Measurements from ENCODE around the gene USH2A. TPM values are rescaled to one million over a fixed set of nuclear protein-coding genes. Genes with fewer than 3 reads are reported as not detected.

USH2A gene
- total RNA-seq, 4 donors from 2014 or later: 0.39 TPM; not detected in 3

DNA sequence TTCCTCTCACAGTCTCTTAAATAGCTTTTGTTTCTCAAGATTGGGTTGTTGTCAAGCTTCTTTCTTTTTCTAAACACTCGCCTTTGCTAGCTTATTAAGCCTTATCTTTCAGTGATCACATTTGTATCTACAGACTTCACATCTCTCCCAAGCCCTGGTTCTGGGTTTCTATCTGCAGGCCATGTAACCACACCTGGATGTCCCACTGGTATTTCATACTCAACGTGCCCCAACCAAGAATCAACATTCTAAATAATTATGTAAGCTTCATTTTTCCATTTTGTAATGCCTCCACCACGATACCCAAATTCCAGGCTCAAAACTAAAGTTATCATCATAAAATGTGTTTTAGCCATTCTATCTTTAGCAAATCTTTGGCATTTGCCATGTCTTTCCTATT lies 372.2 kb downstream of the USH2A start:
- Histone ChIP-seq H3K9me3 (no peaks in the 10 kb centered on the region), H3K36me3 (no peaks in the 10 kb centered on the region), H3K27ac (no peak overlapping the region), H3K27me3 (no peaks in the 10 kb centered on the region), H3K4me3 (no peak overlapping the region), H3K4me1 (no peaks in the 10 kb centered on the region)
- TF ChIP-seq POLR2A (IDR thresholded peaks at IDR 0.05) (no peak), POLR2AphosphoS5 (IDR thresholded peaks at IDR 0.05) (no peak), EP300 (IDR thresholded peaks at IDR 0.05) (no peak)
- TF ChIP-seq, protein P1, sequence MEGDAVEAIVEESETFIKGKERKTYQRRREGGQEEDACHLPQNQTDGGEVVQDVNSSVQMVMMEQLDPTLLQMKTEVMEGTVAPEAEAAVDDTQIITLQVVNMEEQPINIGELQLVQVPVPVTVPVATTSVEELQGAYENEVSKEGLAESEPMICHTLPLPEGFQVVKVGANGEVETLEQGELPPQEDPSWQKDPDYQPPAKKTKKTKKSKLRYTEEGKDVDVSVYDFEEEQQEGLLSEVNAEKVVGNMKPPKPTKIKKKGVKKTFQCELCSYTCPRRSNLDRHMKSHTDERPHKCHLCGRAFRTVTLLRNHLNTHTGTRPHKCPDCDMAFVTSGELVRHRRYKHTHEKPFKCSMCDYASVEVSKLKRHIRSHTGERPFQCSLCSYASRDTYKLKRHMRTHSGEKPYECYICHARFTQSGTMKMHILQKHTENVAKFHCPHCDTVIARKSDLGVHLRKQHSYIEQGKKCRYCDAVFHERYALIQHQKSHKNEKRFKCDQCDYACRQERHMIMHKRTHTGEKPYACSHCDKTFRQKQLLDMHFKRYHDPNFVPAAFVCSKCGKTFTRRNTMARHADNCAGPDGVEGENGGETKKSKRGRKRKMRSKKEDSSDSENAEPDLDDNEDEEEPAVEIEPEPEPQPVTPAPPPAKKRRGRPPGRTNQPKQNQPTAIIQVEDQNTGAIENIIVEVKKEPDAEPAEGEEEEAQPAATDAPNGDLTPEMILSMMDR (IDR thresholded peaks at IDR 0.05): no peak
- ATAC-seq: no peak
- 80 to 94% methylated on average over 3 of the region's 3 CpGs for WGBS, 2 donors (ENCODE audit: low coverage in 1 of 2)

DNA sequence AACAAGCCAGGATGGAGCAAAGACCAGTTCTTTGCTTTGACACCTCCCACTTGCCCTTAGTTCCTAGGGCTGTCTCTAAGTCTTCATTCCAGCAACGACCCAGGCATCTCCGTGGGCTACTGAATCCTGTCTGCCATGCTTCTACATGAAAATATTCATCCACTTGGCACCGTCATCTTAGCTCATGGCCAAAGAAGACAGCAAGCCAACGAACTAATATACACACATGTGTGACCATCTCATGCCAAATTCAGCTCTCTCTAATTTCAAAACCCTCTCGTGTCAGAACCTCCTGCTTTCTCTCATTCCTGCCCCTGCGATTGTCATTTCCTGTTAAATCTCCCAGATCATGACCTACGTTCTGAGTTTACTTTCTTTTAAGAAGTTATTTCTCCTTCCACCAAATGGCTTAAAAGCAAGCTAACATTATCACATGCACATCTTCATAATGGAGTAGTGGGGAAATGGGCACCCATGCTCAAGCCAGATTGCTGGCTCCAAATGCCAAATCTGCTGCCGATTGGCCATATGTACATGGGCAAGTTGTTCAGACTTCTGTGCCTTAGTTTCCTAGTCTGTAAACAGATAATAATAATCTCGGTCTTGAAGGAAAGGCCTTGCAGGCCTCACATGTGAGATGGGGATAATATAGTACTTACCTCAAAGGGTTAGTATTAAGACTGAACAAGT lies 373.4 kb downstream of the USH2A start:
- WGBS, 2 donors (ENCODE audit: low coverage in 1 of 2): 70 to 77% methylated on average over 9 of the region's 9 CpGs
- Histone ChIP-seq H3K27me3 (no peaks in the 10 kb centered on the region), H3K27ac (no peak overlapping the region), H3K4me1 (no peaks in the 10 kb centered on the region), H3K4me3 (no peak overlapping the region), H3K36me3 (no peaks in the 10 kb centered on the region), H3K9me3 (no peaks in the 10 kb centered on the region)
- ATAC-seq: no peak
- TF ChIP-seq POLR2A (IDR thresholded peaks at IDR 0.05) (no peak), POLR2AphosphoS5 (IDR thresholded peaks at IDR 0.05) (no peak), EP300 (IDR thresholded peaks at IDR 0.05) (no peak)
- TF ChIP-seq, protein P1 (IDR thresholded peaks at IDR 0.05): no peak

DNA sequence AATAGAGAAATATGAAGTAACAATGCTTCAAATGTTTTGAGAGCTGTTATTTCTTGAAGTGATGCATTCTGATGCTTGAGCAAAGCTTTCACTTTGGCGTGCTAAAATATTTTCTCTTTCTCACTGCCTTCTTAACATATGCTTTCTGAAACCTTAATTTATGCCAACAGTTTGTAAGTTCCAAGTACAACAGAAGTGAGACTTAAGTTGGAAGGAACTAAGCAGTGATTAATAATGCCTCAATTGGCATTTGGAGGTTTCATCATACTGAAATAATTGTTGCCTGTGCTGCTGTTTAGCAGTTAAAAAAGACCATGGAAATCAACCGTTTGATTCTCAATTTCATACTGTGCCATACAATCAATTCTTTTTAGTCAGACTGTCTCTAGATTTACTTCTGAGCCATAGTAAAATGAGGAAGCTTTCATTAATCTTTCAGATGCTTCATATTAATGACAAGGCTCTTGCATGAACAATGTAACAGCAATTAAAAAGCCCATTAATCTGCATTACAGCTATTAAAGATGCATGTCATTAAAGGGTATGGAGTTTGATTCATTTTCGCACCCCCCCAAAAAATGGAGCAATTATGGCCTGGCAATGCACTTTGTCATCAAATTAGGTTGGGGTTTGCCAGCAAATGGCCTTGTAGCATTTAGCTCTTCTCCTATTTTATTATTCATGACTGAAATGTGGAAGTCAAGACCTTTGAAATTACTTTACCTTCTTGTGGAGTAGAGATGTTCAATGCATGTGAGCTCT lies 375.3 kb downstream of the USH2A start:
- Histone ChIP-seq H3K4me3 (no peak overlapping the region), H3K9me3 (no peaks in the 10 kb centered on the region), H3K4me1 (no peaks in the 10 kb centered on the region), H3K27me3 (no peaks in the 10 kb centered on the region), H3K27ac (no peak overlapping the region), H3K36me3 (no peaks in the 10 kb centered on the region)
- TF ChIP-seq POLR2A (IDR thresholded peaks at IDR 0.05) (no peak), POLR2AphosphoS5 (IDR thresholded peaks at IDR 0.05) (no peak)
- TF ChIP-seq, protein P1 (IDR thresholded peaks at IDR 0.05): no peak
- 57 to 64% methylated on average over 3 of the region's 3 CpGs for WGBS, 2 donors (ENCODE audit: low coverage in 1 of 2)
- ATAC-seq: no peak

DNA sequence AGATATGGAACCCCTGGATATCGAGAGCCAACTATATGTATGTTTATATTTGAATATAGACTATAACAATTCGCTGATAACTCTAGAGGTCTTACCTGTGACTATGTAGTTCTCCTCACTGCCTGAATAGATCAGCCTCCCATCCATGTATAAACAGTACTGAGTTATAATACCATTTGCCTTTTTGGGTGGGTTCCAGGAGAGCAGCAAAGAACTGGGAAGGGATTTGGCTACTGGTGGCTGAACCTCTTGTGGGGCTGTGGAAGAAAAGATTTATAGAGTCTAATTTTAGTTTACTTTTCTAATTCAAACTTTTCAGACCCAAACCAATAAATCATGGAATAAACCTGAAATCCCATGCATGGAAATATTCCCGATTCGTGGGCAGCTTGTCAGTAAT lies 376.9 kb downstream of the USH2A start:
- no peaks in the 10 kb centered on the region for H3K4me1 ChIP-seq
- H3K4me3 ChIP-seq: no peak overlapping the region
- ATAC-seq: no peak
- H3K36me3 ChIP-seq: no peaks in the 10 kb centered on the region
- H3K27ac ChIP-seq: no peak overlapping the region
- WGBS, 2 donors (ENCODE audit: low coverage in 1 of 2): 59 to 63% methylated on average over 4 of the region's 4 CpGs
- no peaks in the 10 kb centered on the region for H3K27me3 ChIP-seq
- no peak for TF ChIP-seq POLR2A (IDR thresholded peaks at IDR 0.05)
- no peaks in the 10 kb centered on the region for H3K9me3 ChIP-seq

GRCh38 chr1:216045400-216045799 lies 377.8 kb downstream of the USH2A start:
- TF ChIP-seq, protein P1 (IDR thresholded peaks at IDR 0.05): no peak
- TF ChIP-seq EP300 (IDR thresholded peaks at IDR 0.05) (no peak), POLR2AphosphoS5 (IDR thresholded peaks at IDR 0.05) (no peak), POLR2A (IDR thresholded peaks at IDR 0.05) (no peak)
- Histone ChIP-seq H3K4me3 (no peak overlapping the region), H3K27me3 (no peaks in the 10 kb centered on the region), H3K4me1 (no peaks in the 10 kb centered on the region), H3K36me3 (no peaks in the 10 kb centered on the region), H3K9me3 (no peaks in the 10 kb centered on the region), H3K27ac (no peak overlapping the region)
- no peak for ATAC-seq
- 72 to 91% methylated on average over 1 of the region's 1 CpG for WGBS, 2 donors (ENCODE audit: low coverage in 1 of 2)

Data from gastroesophageal sphincter (tissue), 4 donors.